ENCODE measurements around the gene ELAVL4. TPM values are rescaled to one million over a fixed set of nuclear protein-coding genes. Genes with fewer than 3 reads are reported as not detected.

ELAVL4 gene
- total and polyA plus RNA-seq, 9 of the 15 experiments (the other 6 are each of a cell fraction or from before 2014, with no cell fraction given), result not detected

DNA sequence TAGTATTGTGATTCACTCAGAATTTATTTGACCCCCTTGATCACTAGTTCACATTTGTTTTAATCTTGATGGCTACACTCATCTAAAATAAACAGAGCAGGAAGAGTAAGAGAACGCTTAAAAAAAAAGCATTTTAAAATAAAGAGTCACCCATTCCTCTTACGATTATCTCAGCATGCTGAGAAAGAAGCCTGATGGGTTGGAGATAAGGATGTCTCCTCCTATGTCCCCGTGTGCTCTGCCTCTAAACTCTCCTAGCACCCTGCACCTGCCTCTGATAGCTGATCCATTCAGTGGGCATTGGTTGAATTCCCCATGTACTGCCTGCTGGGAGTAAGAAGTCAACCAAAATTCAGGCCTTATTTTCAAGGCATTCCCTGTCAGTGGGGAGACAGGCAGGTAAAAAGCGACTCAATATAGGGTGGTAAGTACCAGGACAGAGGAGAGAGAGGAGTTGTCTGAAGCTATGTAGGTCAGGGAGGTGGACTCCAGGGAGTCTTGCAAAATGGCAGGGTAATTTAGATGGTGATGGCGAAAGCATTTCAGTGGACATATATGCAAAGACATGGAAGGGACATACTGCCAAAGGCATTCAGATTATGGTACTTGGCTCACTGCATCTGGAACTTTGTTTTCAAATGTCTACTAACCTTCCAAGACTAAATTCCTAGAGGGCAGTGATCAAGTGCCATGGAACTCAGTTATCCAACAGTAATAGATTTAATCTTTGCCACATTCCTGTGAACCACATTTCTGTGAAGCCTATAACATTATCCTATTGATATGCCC, 18.4 kb downstream of the ELAVL4 start:
- no peak for FAIRE-seq
- intact Hi-C loops (cut with micrococcal nuclease), result no loop called here
- TF ChIP-seq TCF7L2 (IDR thresholded peaks at IDR 0.05; ENCODE audit: low read depth, low read length), result no peak
- TF ChIP-seq ZBTB9 (CRISPR knock-in tag; IDR thresholded peaks at IDR 0.05), result no peak
- TF ChIP-seq PURB (CRISPR knock-in tag; IDR thresholded peaks at IDR 0.05; ENCODE audit: low read depth), result no peak
- TF ChIP-seq GABPB1 (CRISPR knock-in tag; IDR thresholded peaks at IDR 0.05), result no peak
- no peak for TF ChIP-seq TAF7 (tag; IDR thresholded peaks at IDR 0.05)
- no peak for TF ChIP-seq SMARCC2 (IDR thresholded peaks at IDR 0.05; ENCODE audit: low read depth)
- TF ChIP-seq RFX5 (IDR thresholded peaks at IDR 0.05; ENCODE audit: low read depth, low read length), result no peak
- TF ChIP-seq SMARCA5 (IDR thresholded peaks at IDR 0.05), result no peak
- TF ChIP-seq NFATC3 (IDR thresholded peaks at IDR 0.05), result no peak
- no peak for TF ChIP-seq ZEB2 (IDR thresholded peaks at IDR 0.05)
- TF ChIP-seq CCNT2 (IDR thresholded peaks at IDR 0.05; ENCODE audit: borderline replicate concordance, extremely low read depth, insufficient read length, low read depth, low read length), result no peak
- TF ChIP-seq THRAP3 (IDR thresholded peaks at IDR 0.05; ENCODE audit: borderline replicate concordance), result no peak
- TF ChIP-seq HNRNPH1 (optimal IDR thresholded peaks at IDR 0.05; ENCODE audit: low read depth, low read length), result no peak
- TF ChIP-seq, protein P1, sequence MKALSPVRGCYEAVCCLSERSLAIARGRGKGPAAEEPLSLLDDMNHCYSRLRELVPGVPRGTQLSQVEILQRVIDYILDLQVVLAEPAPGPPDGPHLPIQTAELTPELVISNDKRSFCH (CRISPR knock-in tag; IDR thresholded peaks at IDR 0.05), result no peak
- TF ChIP-seq, protein P1 (tag; IDR thresholded peaks at IDR 0.05), result no peak

More for the DNA sequence above, 18.4 kb downstream of the ELAVL4 start:
- 0% methylated on average over 5 of the region's 5 CpGs for WGBS (ENCODE audit: insufficient coverage, low coverage, missing lambda C conversion rate)
- Histone ChIP-seq H3K27me3 (ENCODE audit: control insufficient read depth in 2 of 2, insufficient read depth in 2 of 2, low read length in 2 of 2) (no peaks in the 10 kb centered on the region), H3K4me3 (no peak overlapping the region), H3K79me2 (ENCODE audit: control insufficient read depth, insufficient read depth, low read length) (no peaks in the 10 kb centered on the region), H4K20me1 (replicated peaks; ENCODE audit: control insufficient read depth, insufficient read depth, low read length) (no peaks in the 10 kb centered on the region), H3K27ac (ENCODE audit: extremely low read depth, low read depth, low read length) (no peak overlapping the region), H3K9me1 (ENCODE audit: control insufficient read depth, insufficient read depth, low read length) (no peaks in the 10 kb centered on the region), H3K4me2 (ENCODE audit: insufficient read depth, low read length) (no peak overlapping the region), H3K36me3 (ENCODE audit: control insufficient read depth, insufficient read depth, low read length) (no peaks in the 10 kb centered on the region), H3K4me1 (replicated peaks in 1 of 2; ENCODE audit: control insufficient read depth in 2 of 2, insufficient read depth in 2 of 2, low read length in 2 of 2) (no peaks in the 10 kb centered on the region), H2AFZ (ENCODE audit: low read depth, low read length) (no peak overlapping the region), H3K9ac (ENCODE audit: insufficient read depth in 1 of 2, low read depth in 2 of 2, low read length in 2 of 2) (no peak overlapping the region), H3K9me3 (replicated peaks; ENCODE audit: control insufficient read depth, insufficient read depth, low read depth, low read length) (no peaks in the 10 kb centered on the region)
- POLR2A ChIA-PET, result no interaction called here
- DNase-seq (ENCODE audit: extremely low read depth in 1 of 4, low spot score in 3 of 4), result no peak
- BruUV-seq (replicated peaks), result no TSS peak
- in situ Hi-C loops (cut with MboI), result no loop called here
- CTCF ChIA-PET (ENCODE audit: low intra/inter-chr PET ratio), result no interaction called here
- ATAC-seq, result no peak
